Endodermal cell (in vitro differentiated cells): ENCODE data around the gene ZBTB39. TPM values are rescaled to one million over a fixed set of nuclear protein-coding genes. Genes with fewer than 3 reads are reported as not detected.
A peak's percentile ranks its signal among the peaks of the same experiment; 100 is the strongest.

Source experiments
- DNase-seq: peaks from one replicate; pipeline ENCODE4 v3.0.0-alpha.2; 2017
- H3K27ac ChIP-seq: 2 replicates; pipeline ENCODE4 v1.5.1; 2013; ENCODE audit warnings: mild to moderate bottlenecking, low read depth, low read length, moderate library complexity
- H3K27me3 ChIP-seq: 2 replicates; pipeline ENCODE4 v1.6.1; 2013; ENCODE audit warnings: mild to moderate bottlenecking, low read length, moderate library complexity; ENCODE audit not compliant: insufficient read depth, control insufficient read depth, poor library complexity, severe bottlenecking
- H3K36me3 ChIP-seq: 2 replicates; pipeline ENCODE4 v1.7.0; 2013; ENCODE audit warnings: mild to moderate bottlenecking, low read length, moderate library complexity; ENCODE audit not compliant: control insufficient read depth, insufficient read depth
- H3K4me1 ChIP-seq: one replicate; pipeline ENCODE4 v1.7.0; 2013; ENCODE audit warnings: low read length; ENCODE audit not compliant: control insufficient read depth, insufficient read depth
- H3K4me3 ChIP-seq: 2 replicates; pipeline ENCODE4 v1.5.1; 2013; ENCODE audit warnings: mild to moderate bottlenecking, low read length, moderate library complexity
- H3K9ac ChIP-seq: 2 replicates; pipeline ENCODE4 v1.6.1; 2013; ENCODE audit warnings: mild to moderate bottlenecking, low read length, moderate library complexity; ENCODE audit not compliant: poor library complexity, severe bottlenecking; ENCODE audit errors: extremely low read depth
- H3K9me3 ChIP-seq: 2 replicates; pipeline ENCODE4 v1.6.1; 2013; ENCODE audit warnings: mild to moderate bottlenecking, low read length, moderate library complexity; ENCODE audit not compliant: control insufficient read depth
- H3K27ac Mint-ChIP-seq: 2 replicates; pipeline ENCODE4 v1.8.0; 2020; ENCODE audit warnings: mixed read lengths
- H3K27me3 Mint-ChIP-seq: 2 replicates; pipeline ENCODE4 v1.8.0; 2021; ENCODE audit warnings: mild to moderate bottlenecking, mixed read lengths; ENCODE audit not compliant: insufficient read depth
- H3K36me3 Mint-ChIP-seq: 2 replicates; pipeline ENCODE4 v1.8.0; 2020; ENCODE audit warnings: low read depth, mixed read lengths
- H3K4me1 Mint-ChIP-seq: 2 replicates; pipeline ENCODE4 v1.8.0; 2020; ENCODE audit warnings: mixed read lengths
- H3K4me3 Mint-ChIP-seq: 2 replicates; pipeline ENCODE4 v1.8.0; 2020; ENCODE audit warnings: mild to moderate bottlenecking, moderate library complexity, mixed read lengths
- H3K9me3 Mint-ChIP-seq: 2 replicates; pipeline ENCODE4 v1.8.0; 2020; ENCODE audit warnings: mild to moderate bottlenecking, mixed read lengths
- CTCF ChIP-seq: fragments of 200-600 bp; sonication (generic); conservative IDR thresholded peaks from 2 replicates; pipeline ENCODE4 v1.5.0; 2021; ENCODE audit warnings: antibody characterized with exemption, mild to moderate bottlenecking
- WGBS, 2 experiments: methylation state at CpG; one replicate each; pipeline versions ENCODE4 v1.1.5 to v1.1.7; 2013; ENCODE audit warnings: missing lambda C conversion rate in 2 of 2, mixed read lengths in 1 of 2; ENCODE audit not compliant: insufficient coverage in 1 of 2, insufficient read length in 1 of 2; 5-methylcytosine and 5-hydroxymethylcytosine counted together
- total RNA-seq, 2 donors: library from RNA; stranded (reverse); fragmentation: NEBNext Ultra II Directional in 1 of 2; extraction: Animal tissue kit (Norgen Biotek cat#: 25700) in 1 of 2; gene quantifications; 2 replicates in 1 of 2; 3 replicates in 1 of 2; pipeline ENCODE4 v1.2.1, GENCODE V29; 2021

The ZBTB39 gene
- total RNA-seq, 2 donors from 2014 or later: 22.1 to 25.7 TPM

- Histone ChIP-seq H3K9ac (no peak overlapping the region), H3K27ac (no peak overlapping the region), H3K4me3 (no peak overlapping the region), H3K27me3 (no peaks in the 10 kb centered on the region), H3K4me1 (no peaks in the 10 kb centered on the region), H3K36me3 (no peaks in the 10 kb centered on the region), H3K9me3 (no peaks in the 10 kb centered on the region)
- Mint-ChIP-seq H3K9me3 (no peaks in the 10 kb centered on the region), H3K36me3 (peaks cover 6% of the 10 kb centered on the region), H3K4me1 (peaks cover 5% of the 10 kb centered on the region), H3K27ac (no peak overlapping the region), H3K27me3 (no peaks in the 10 kb centered on the region), H3K4me3 (no peak overlapping the region)
- TF ChIP-seq CTCF: no peak
- peak; percentile 39 for DNase-seq
- 87 to 93% methylated on average over 5 to 10 of the region's 10 CpGs for WGBS, 2 experiments
These were observed 13.0 kb downstream of the ZBTB39 start for GRCh38 chr12:56993346-56993745.

- Mint-ChIP-seq H3K36me3 (peaks cover 6% of the 10 kb centered on the region), H3K27me3 (no peaks in the 10 kb centered on the region), H3K4me3 (no peak overlapping the region), H3K9me3 (no peaks in the 10 kb centered on the region), H3K4me1 (peaks cover 16% of the 10 kb centered on the region), H3K27ac (no peak overlapping the region)
- no peak for TF ChIP-seq CTCF
- H3K36me3 ChIP-seq: no peaks in the 10 kb centered on the region
- peak; percentile 41 for DNase-seq
- no peaks in the 10 kb centered on the region for H3K9me3 ChIP-seq
- WGBS, 2 experiments: 92% methylated on average over 8 of the region's 8 CpGs
- H3K27me3 ChIP-seq: no peaks in the 10 kb centered on the region
- H3K9ac ChIP-seq: no peak overlapping the region
- H3K27ac ChIP-seq: no peak overlapping the region
- no peak overlapping the region for H3K4me3 ChIP-seq
- H3K4me1 ChIP-seq: no peaks in the 10 kb centered on the region
These were observed 14.8 kb downstream of the ZBTB39 start for GRCh38 chr12:56991319-56992246.

GRCh38 chr12:56990648-56991318 lies 15.6 kb downstream of the ZBTB39 start:
- no peaks in the 10 kb centered on the region for H3K27me3 Mint-ChIP-seq

More at GRCh38 chr12:56990648-56991318, 15.6 kb downstream of the ZBTB39 start:
- Histone ChIP-seq H3K4me1 (no peaks in the 10 kb centered on the region), H3K36me3 (no peaks in the 10 kb centered on the region), H3K27ac (no peak overlapping the region), H3K4me3 (no peak overlapping the region), H3K27me3 (no peaks in the 10 kb centered on the region), H3K9me3 (no peaks in the 10 kb centered on the region), H3K9ac (no peak overlapping the region)
- Mint-ChIP-seq H3K27ac (no peak overlapping the region), H3K9me3 (no peaks in the 10 kb centered on the region), H3K4me1 (peaks cover 16% of the 10 kb centered on the region), H3K36me3 (peaks cover 2% of the 10 kb centered on the region), H3K4me3 (no peak overlapping the region)
- peak; percentile 40 for DNase-seq
- TF ChIP-seq CTCF: no peak
- WGBS, 2 experiments: 88 to 100% methylated on average over 1 to 7 of the region's 7 CpGs
